ENCODE measurements around the gene KCP. TPM values are rescaled to one million over a fixed set of nuclear protein-coding genes. Genes with fewer than 3 reads are reported as not detected.

KCP gene
- polyA plus RNA-seq, 1 of the 3 experiments (the other 2 are of a cell fraction): not detected

- Histone ChIP-seq H3K36me3 (replicated peaks in 1 of 2; ENCODE audit: control insufficient read depth in 1 of 2, insufficient read depth in 2 of 2, low read length in 1 of 2) (no peaks in the 10 kb centered on the region), H3K4me3 (ENCODE audit: low read depth in 2 of 2, low read length in 1 of 2) (no peak overlapping the region), H3F3A (replicated peaks; ENCODE audit: insufficient read depth) (no peaks in the 10 kb centered on the region), H3K9me3 (no peaks in the 10 kb centered on the region), H3K27me3 (ENCODE audit: insufficient read depth) (peaks cover 53% of the 10 kb centered on the region), H4K20me1 (ENCODE audit: insufficient read depth) (no peaks in the 10 kb centered on the region), H3K9me2 (no peaks in the 10 kb centered on the region), H3K9ac (no peak overlapping the region), H3K27ac (ENCODE audit: low read depth in 2 of 2, low read length in 1 of 2) (no peak overlapping the region), H3K4me1 (ENCODE audit: control insufficient read depth in 1 of 2, insufficient read depth in 2 of 2, low read depth in 1 of 2, low read length in 1 of 2) (peaks cover 0 to 5% of the 10 kb centered on the region in 2 experiments; a peak in 1 of 4 replicates), H3K79me2 (ENCODE audit: insufficient read depth) (no peaks in the 10 kb centered on the region), H3K4me2 (no peak overlapping the region), H2AFZ (ENCODE audit: low read depth) (no peak overlapping the region)
- 67% methylated on average over 8 of the region's 8 CpGs for WGBS (ENCODE audit: low lambda C conversion rate)
- DNase-seq: no peak
- no peak for TF ChIP-seq RXRA (IDR thresholded peaks at IDR 0.05; ENCODE audit: borderline replicate concordance, low read depth)
- TF ChIP-seq TAF1 (IDR thresholded peaks at IDR 0.05; ENCODE audit: borderline replicate concordance, low read depth, low read length): no peak
- no peak for TF ChIP-seq TCF12 (IDR thresholded peaks at IDR 0.05)
- ChIA-PET POLR2A (no interaction called here), CTCF (interaction anchor here (1.5 to 3.7 kb wide), 3 partner anchors 10 to 173 kb away, joined by 3 to 16 read pairs (median 9); no protein-coding TSS in a partner anchor)
Measured at GRCh38 chr7:128918016-128918665, 7.6 kb upstream of the KCP start.

- no peaks in the 10 kb centered on the region for H3K9me2 ChIP-seq
- peaks cover 44% of the 10 kb centered on the region for H3K27me3 ChIP-seq (ENCODE audit: insufficient read depth)
- ChIA-PET POLR2A (no interaction called here), CTCF (interaction anchor here (0.8 to 1.7 kb wide), 3 partner anchors 13 to 247 kb away, joined by 4 to 5 read pairs (median 4); no protein-coding TSS in a partner anchor)
- H3K9ac ChIP-seq: no peak overlapping the region
- no peak overlapping the region for H2AFZ ChIP-seq (ENCODE audit: low read depth)
- no peak overlapping the region for H3K4me3 ChIP-seq (ENCODE audit: low read depth in 2 of 2, low read length in 1 of 2)
- H3K4me1 ChIP-seq (ENCODE audit: control insufficient read depth in 1 of 2, insufficient read depth in 2 of 2, low read depth in 1 of 2, low read length in 1 of 2): peaks cover 0 to 5% of the 10 kb centered on the region in 2 experiments; a peak in 1 of 4 replicates
- 67% methylated on average over 1 of the region's 2 CpGs for WGBS (ENCODE audit: low lambda C conversion rate)
- H3F3A ChIP-seq (replicated peaks; ENCODE audit: insufficient read depth): no peaks in the 10 kb centered on the region
- no peaks in the 10 kb centered on the region for H4K20me1 ChIP-seq (ENCODE audit: insufficient read depth)
- no peak for TF ChIP-seq JUND (IDR thresholded peaks at IDR 0.05)
- TF ChIP-seq EZH2phosphoT487 (IDR thresholded peaks at IDR 0.05; ENCODE audit: borderline replicate concordance, low read depth): no peak
- no peak for TF ChIP-seq PBX3 (IDR thresholded peaks at IDR 0.05)
- DNase-seq: no peak
- H3K27ac ChIP-seq (ENCODE audit: low read depth in 2 of 2, low read length in 1 of 2): no peak overlapping the region
- H3K79me2 ChIP-seq (ENCODE audit: insufficient read depth): no peaks in the 10 kb centered on the region
- no peak overlapping the region for H3K4me2 ChIP-seq
- no peaks in the 10 kb centered on the region for H3K36me3 ChIP-seq (replicated peaks in 1 of 2; ENCODE audit: control insufficient read depth in 1 of 2, insufficient read depth in 2 of 2, low read length in 1 of 2)
- H3K9me3 ChIP-seq: no peaks in the 10 kb centered on the region
Measured at GRCh38 chr7:128917122-128917521, 6.6 kb upstream of the KCP start.

GRCh38 chr7:128916643-128916915 is 6.1 kb upstream of the KCP start:
- H3K4me2 ChIP-seq: no peak overlapping the region
- no peaks in the 10 kb centered on the region for H3K9me3 ChIP-seq
- no peak overlapping the region for H2AFZ ChIP-seq (ENCODE audit: low read depth)
- no peaks in the 10 kb centered on the region for H3K9me2 ChIP-seq
- no peak for DNase-seq
- CTCF ChIA-PET: interaction anchor here (0.8 to 1.7 kb wide), 3 partner anchors 12 to 247 kb away, joined by 4 to 5 read pairs (median 4); no protein-coding TSS in a partner anchor
- no peaks in the 10 kb centered on the region for H4K20me1 ChIP-seq (ENCODE audit: insufficient read depth)
- H3K27ac ChIP-seq (ENCODE audit: low read depth in 2 of 2, low read length in 1 of 2): no peak overlapping the region
- H3K36me3 ChIP-seq (replicated peaks in 1 of 2; ENCODE audit: control insufficient read depth in 1 of 2, insufficient read depth in 2 of 2, low read length in 1 of 2): no peaks in the 10 kb centered on the region
- H3K4me1 ChIP-seq (ENCODE audit: control insufficient read depth in 1 of 2, insufficient read depth in 2 of 2, low read depth in 1 of 2, low read length in 1 of 2): peaks cover 0 to 5% of the 10 kb centered on the region in 2 experiments; a peak in 1 of 4 replicates
- POLR2A ChIA-PET: no interaction called here
- no peak for TF ChIP-seq MXI1 (IDR thresholded peaks at IDR 0.05; ENCODE audit: low read depth, low read length)
- no peaks in the 10 kb centered on the region for H3F3A ChIP-seq (replicated peaks; ENCODE audit: insufficient read depth)
- H3K4me3 ChIP-seq (ENCODE audit: low read depth in 2 of 2, low read length in 1 of 2): no peak overlapping the region
- 67% methylated on average over 7 of the region's 7 CpGs for WGBS (ENCODE audit: low lambda C conversion rate)
- H3K79me2 ChIP-seq (ENCODE audit: insufficient read depth): no peaks in the 10 kb centered on the region
- no peak overlapping the region for H3K9ac ChIP-seq
- H3K27me3 ChIP-seq (ENCODE audit: insufficient read depth): peaks cover 40% of the 10 kb centered on the region

Data from SK-N-SH (cell line).